Activated naive CD8-positive, alpha-beta T cell treated with anti-CD3 and anti-CD28 coated beads, Interleukin-2, amount 10 ng/mL, durations not matched to agents 7 days and 5 days (primary cell): ENCODE measurements around the gene CRK. TPM values are rescaled to one million over a fixed set of nuclear protein-coding genes. Genes with fewer than 3 reads are reported as not detected.

Experiments used
- ATAC-seq: fragments of 150-1000 bp; cut with Tn5 transposase; one replicate; pipeline ENCODE4 v1.10.0; 2021; ENCODE audit warnings: low read depth, moderate library complexity
- POLR2A ChIA-PET: fragments of 350-600 bp; sonication (Branson Sonifier 250); formaldehyde crosslinking; loops from one replicate; lab custom pipeline; 2021; ENCODE audit warnings: antibody characterized with exemption; lab: Charles Lee
- DNase-seq: peaks from one replicate; pipeline ENCODE4 v3.0.0; 2021
- H3K27ac Mint-ChIP-seq: one replicate; pipeline ENCODE4 v1.8.0; 2022; ENCODE audit warnings: mild to moderate bottlenecking, mixed read lengths
- H3K27me3 Mint-ChIP-seq: one replicate; pipeline ENCODE4 v1.8.0; 2022; ENCODE audit warnings: mild to moderate bottlenecking, moderate library complexity, mixed read lengths
- H3K36me3 Mint-ChIP-seq: one replicate; pipeline ENCODE4 v1.8.0; 2021; ENCODE audit warnings: mild to moderate bottlenecking, mixed read lengths
- H3K4me1 Mint-ChIP-seq: one replicate; pipeline ENCODE4 v1.8.0; 2021; ENCODE audit warnings: mixed read lengths
- H3K4me3 Mint-ChIP-seq: one replicate; pipeline ENCODE4 v1.8.0; 2022; ENCODE audit warnings: mild to moderate bottlenecking, moderate library complexity, mixed read lengths
- H3K9me3 Mint-ChIP-seq: one replicate; pipeline ENCODE4 v1.8.0; 2021; ENCODE audit warnings: mixed read lengths
- total RNA-seq, 2 experiments: library from RNA; stranded (reverse); gene quantifications; one replicate each; pipeline ENCODE4 v1.2.3, GENCODE V29; 2021

CRK gene
- total RNA-seq, 2 experiments from 2014 or later = 19.5 to 21.9 TPM

- Mint-ChIP-seq H3K4me3 (no peak overlapping the region), H3K27me3 (peaks cover 2% of the 10 kb centered on the region), H3K36me3 (peaks cover 1% of the 10 kb centered on the region), H3K27ac (no peak overlapping the region), H3K4me1 (peaks cover 8% of the 10 kb centered on the region), H3K9me3 (no peaks in the 10 kb centered on the region)
- DNase-seq (no peak), ATAC-seq (no peak)
- POLR2A ChIA-PET = interaction anchor here (0.6 kb wide), 1 partner anchor 41 kb away, joined by 5 read pairs; no protein-coding TSS in a partner anchor
Observed at GRCh38 chr17:1482680-1483079, 26.6 kb upstream of the CRK start.

GRCh38 chr17:1481736-1482135 lies 25.7 kb upstream of the CRK start:
- ATAC-seq = no peak
- Mint-ChIP-seq H3K27me3 (peaks cover 2% of the 10 kb centered on the region), H3K9me3 (no peaks in the 10 kb centered on the region), H3K4me3 (no peak overlapping the region), H3K36me3 (no peaks in the 10 kb centered on the region), H3K27ac (no peak overlapping the region), H3K4me1 (peaks cover 3% of the 10 kb centered on the region)
- no peak for DNase-seq
- POLR2A ChIA-PET = interaction anchor here (0.6 kb wide), 1 partner anchor 42 kb away, joined by 5 read pairs; no protein-coding TSS in a partner anchor

- H3K36me3 Mint-ChIP-seq = no peaks in the 10 kb centered on the region
- ATAC-seq = no peak
- H3K27ac Mint-ChIP-seq = no peak overlapping the region
- POLR2A ChIA-PET = no interaction called here
- peaks cover 3% of the 10 kb centered on the region for H3K4me1 Mint-ChIP-seq
- H3K9me3 Mint-ChIP-seq = no peaks in the 10 kb centered on the region
- peaks cover 2% of the 10 kb centered on the region for H3K27me3 Mint-ChIP-seq
- DNase-seq = no peak
- H3K4me3 Mint-ChIP-seq = no peak overlapping the region
Observed at GRCh38 chr17:1480747-1481465, 24.9 kb upstream of the CRK start.

- POLR2A ChIA-PET = no interaction called here
- no peak for ATAC-seq
- Mint-ChIP-seq H3K4me1 (peaks cover 6% of the 10 kb centered on the region), H3K36me3 (no peaks in the 10 kb centered on the region), H3K9me3 (no peaks in the 10 kb centered on the region), H3K27ac (no peak overlapping the region), H3K4me3 (no peak overlapping the region), H3K27me3 (peaks cover 4% of the 10 kb centered on the region)
- no peak for DNase-seq
Observed at GRCh38 chr17:1478418-1478817, 22.4 kb upstream of the CRK start.

GRCh38 chr17:1475321-1475854 lies 19.4 kb upstream of the CRK start:
- Mint-ChIP-seq H3K27ac (no peak overlapping the region), H3K27me3 (peaks cover 7% of the 10 kb centered on the region), H3K9me3 (no peaks in the 10 kb centered on the region), H3K4me1 (peaks cover 9% of the 10 kb centered on the region), H3K36me3 (no peaks in the 10 kb centered on the region), H3K4me3 (no peak overlapping the region)
- POLR2A ChIA-PET = no interaction called here
- DNase-seq (no peak), ATAC-seq (no peak)

GRCh38 chr17:1474402-1475189 lies 18.6 kb upstream of the CRK start:
- DNase-seq (no peak), ATAC-seq (no peak)
- peaks cover 9% of the 10 kb centered on the region for H3K4me1 Mint-ChIP-seq
- peaks cover under 1% of the 10 kb centered on the region for H3K36me3 Mint-ChIP-seq
- no peak overlapping the region for H3K27ac Mint-ChIP-seq
- H3K27me3 Mint-ChIP-seq = peaks cover 7% of the 10 kb centered on the region
- H3K9me3 Mint-ChIP-seq = no peaks in the 10 kb centered on the region
- POLR2A ChIA-PET = interaction anchor here (0.7 kb wide), 1 partner anchor 204 kb away, joined by 9 read pairs; no protein-coding TSS in a partner anchor
- no peak overlapping the region for H3K4me3 Mint-ChIP-seq

GRCh38 chr17:1473841-1474240 lies 17.8 kb upstream of the CRK start:
- Mint-ChIP-seq H3K4me3 (no peak overlapping the region), H3K9me3 (peaks cover 3% of the 10 kb centered on the region), H3K36me3 (peaks cover 8% of the 10 kb centered on the region), H3K4me1 (peaks cover 9% of the 10 kb centered on the region), H3K27ac (no peak overlapping the region), H3K27me3 (peaks cover 5% of the 10 kb centered on the region)
- POLR2A ChIA-PET = interaction anchor here (0.7 kb wide), 1 partner anchor 203 kb away, joined by 9 read pairs; no protein-coding TSS in a partner anchor
- ATAC-seq (no peak), DNase-seq (no peak)

- POLR2A ChIA-PET = interaction anchor here (1.1 kb wide), 1 partner anchor 10 kb away, joined by 3 read pairs; no protein-coding TSS in a partner anchor
- DNase-seq = no peak
- Mint-ChIP-seq H3K27me3 (peaks cover 5% of the 10 kb centered on the region), H3K36me3 (peaks cover 13% of the 10 kb centered on the region), H3K4me3 (no peak overlapping the region), H3K4me1 (peaks cover 9% of the 10 kb centered on the region), H3K27ac (no peak overlapping the region), H3K9me3 (peaks cover 6% of the 10 kb centered on the region)
- ATAC-seq = peak; percentile 77
Observed at GRCh38 chr17:1473170-1473569, 17.1 kb upstream of the CRK start.

- Mint-ChIP-seq H3K9me3 (peaks cover 6% of the 10 kb centered on the region), H3K27me3 (peaks cover 5% of the 10 kb centered on the region), H3K4me3 (no peak overlapping the region), H3K27ac (no peak overlapping the region), H3K36me3 (peaks cover 18% of the 10 kb centered on the region), H3K4me1 (peaks cover 9% of the 10 kb centered on the region)
- POLR2A ChIA-PET = interaction anchor here (1.1 kb wide), 1 partner anchor 9 kb away, joined by 3 read pairs; no protein-coding TSS in a partner anchor
- DNase-seq (no peak), ATAC-seq (no peak)
Observed at GRCh38 chr17:1471911-1472821, 16.1 kb upstream of the CRK start.

GRCh38 chr17:1471490-1471889 lies 15.5 kb upstream of the CRK start:
- ATAC-seq = no peak
- H3K27ac Mint-ChIP-seq = no peak overlapping the region
- peaks cover 18% of the 10 kb centered on the region for H3K36me3 Mint-ChIP-seq
- peaks cover 9% of the 10 kb centered on the region for H3K4me1 Mint-ChIP-seq
- POLR2A ChIA-PET = no interaction called here
- no peak for DNase-seq
- no peak overlapping the region for H3K4me3 Mint-ChIP-seq
- H3K9me3 Mint-ChIP-seq = peaks cover 6% of the 10 kb centered on the region
- peaks cover 5% of the 10 kb centered on the region for H3K27me3 Mint-ChIP-seq

- H3K4me3 Mint-ChIP-seq = no peak overlapping the region
Observed at GRCh38 chr17:1470755-1471462, 14.9 kb upstream of the CRK start.

GRCh38 chr17:1470071-1470754 lies 14.2 kb upstream of the CRK start:
- DNase-seq (no peak), ATAC-seq (no peak)
- peaks cover 6% of the 10 kb centered on the region for H3K9me3 Mint-ChIP-seq
- no peak overlapping the region for H3K27ac Mint-ChIP-seq
- POLR2A ChIA-PET = no interaction called here
- no peak overlapping the region for H3K4me3 Mint-ChIP-seq
- peaks cover 12% of the 10 kb centered on the region for H3K27me3 Mint-ChIP-seq
- H3K36me3 Mint-ChIP-seq = peaks cover 18% of the 10 kb centered on the region
- peaks cover 9% of the 10 kb centered on the region for H3K4me1 Mint-ChIP-seq

More at GRCh38 chr17:1470755-1471462, 14.9 kb upstream of the CRK start:
- peaks cover 18% of the 10 kb centered on the region for H3K36me3 Mint-ChIP-seq
- DNase-seq (no peak), ATAC-seq (no peak)
- POLR2A ChIA-PET = no interaction called here
- peaks cover 9% of the 10 kb centered on the region for H3K4me1 Mint-ChIP-seq
- H3K9me3 Mint-ChIP-seq = peaks cover 6% of the 10 kb centered on the region
- H3K27ac Mint-ChIP-seq = no peak overlapping the region
- H3K27me3 Mint-ChIP-seq = peaks cover 7% of the 10 kb centered on the region
